ENCODE results near the gene IL2RA. TPM values are rescaled to one million over a fixed set of nuclear protein-coding genes. Genes with fewer than 3 reads are reported as not detected.
"Not testable (repeated sequence)": the region's sequence is repeated elsewhere in the genome, so short reads cannot be mapped to it uniquely, and the experiment has no call there.

Gene IL2RA
- total and polyA plus RNA-seq, 10 of the 15 experiments (the other 5 are each of a cell fraction or from before 2014, with no cell fraction given) = 2.2 to 6.0 (median 4.9) TPM

- intact Hi-C loops (cut with micrococcal nuclease; ENCODE audit: unreplicated experiment); H3K27me3 ChIP-seq (replicated peaks in 1 of 2; ENCODE audit: control insufficient read depth in 2 of 2, insufficient read depth in 2 of 2, low read length in 1 of 2); DNase-seq (ENCODE audit: low read depth, low spot score); POLR2A ChIA-PET; H3K4me2 ChIP-seq (ENCODE audit: control insufficient read depth, insufficient read depth); BruUV-seq (replicated peaks); H3K9me3 ChIP-seq (replicated peaks; ENCODE audit: control insufficient read depth, insufficient read depth, low read length); H3K9ac ChIP-seq (ENCODE audit: control insufficient read depth, insufficient read depth, low read length); FAIRE-seq; H3K27ac ChIP-seq (ENCODE audit: control insufficient read depth, insufficient read depth); H4K20me1 ChIP-seq (ENCODE audit: control insufficient read depth, insufficient read depth); H2AFZ ChIP-seq (ENCODE audit: control insufficient read depth, low read depth, low read length); H3K4me1 ChIP-seq (ENCODE audit: control insufficient read depth, insufficient read depth, low read length); ATAC-seq; H3K79me2 ChIP-seq (ENCODE audit: control insufficient read depth, insufficient read depth, low read length); H3K4me3 ChIP-seq: not testable (repeated sequence)
- peaks cover 12 to 54% of the 10 kb centered on the region in 2 experiments for H3K36me3 ChIP-seq (ENCODE audit: control insufficient read depth in 2 of 2, insufficient read depth in 2 of 2, low read length in 1 of 2)
- RAD21 ChIA-PET (ENCODE audit: unreplicated experiment) = interaction anchor here (1.5 to 5.0 kb wide), 3 partner anchors 11 to 294 kb away, joined by 3 to 27 read pairs (median 4); no protein-coding TSS in a partner anchor
- in situ Hi-C loops (cut with MboI) = loop anchor here (5.0 kb wide), 1 partner anchor 295 kb away; no protein-coding TSS in a partner anchor
- WGBS (ENCODE audit: insufficient coverage, insufficient replicate concordance, low lambda C conversion rate, missing lambda C conversion rate) = 100% methylated on average over 3 of the region's 3 CpGs
- SMC1A ChIA-PET (ENCODE audit: uncharacterized antibody, unreplicated experiment) = interaction anchor here (1.3 to 1.9 kb wide), 4 partner anchors 29 to 95 kb away, joined by 3 to 7 read pairs (median 4); partner anchors contain the start of gene PFKFB3
- CTCF ChIA-PET = interaction anchor here (0.6 to 8.0 kb wide), 8 partner anchors 16 to 299 kb away, joined by 5 to 120 read pairs (median 12); partner anchors contain the start of gene PFKFB3
Measured at GRCh38 chr10:6107616-6108015, 45.4 kb upstream of the IL2RA start.

- FAIRE-seq (peak; percentile 44), DNase-seq (ENCODE audit: low read depth, low spot score) (no peak), ATAC-seq (no peak)
- ChIA-PET SMC1A (ENCODE audit: uncharacterized antibody, unreplicated experiment) (no interaction called here), POLR2A (no interaction called here), CTCF (no interaction called here), RAD21 (ENCODE audit: unreplicated experiment) (no interaction called here)
- Histone ChIP-seq H2AFZ (ENCODE audit: control insufficient read depth, low read depth, low read length) (no peak overlapping the region), H3K4me3 (no peak overlapping the region), H3K9ac (ENCODE audit: control insufficient read depth, insufficient read depth, low read length) (no peak overlapping the region), H3K27me3 (replicated peaks in 1 of 2; ENCODE audit: control insufficient read depth in 2 of 2, insufficient read depth in 2 of 2, low read length in 1 of 2) (no peaks in the 10 kb centered on the region), H3K79me2 (ENCODE audit: control insufficient read depth, insufficient read depth, low read length) (peaks cover 4% of the 10 kb centered on the region), H3K4me2 (ENCODE audit: control insufficient read depth, insufficient read depth) (no peak overlapping the region), H4K20me1 (ENCODE audit: control insufficient read depth, insufficient read depth) (peaks cover 3% of the 10 kb centered on the region; the same call in 1 of the 2 replicates), H3K27ac (ENCODE audit: control insufficient read depth, insufficient read depth) (no peak overlapping the region), H3K9me3 (replicated peaks; ENCODE audit: control insufficient read depth, insufficient read depth, low read length) (no peaks in the 10 kb centered on the region), H3K36me3 (ENCODE audit: control insufficient read depth in 2 of 2, insufficient read depth in 2 of 2, low read length in 1 of 2) (peaks cover 7 to 30% of the 10 kb centered on the region in 2 experiments; a peak in 3 of 4 replicates), H3K4me1 (ENCODE audit: control insufficient read depth, insufficient read depth, low read length) (peaks cover 7% of the 10 kb centered on the region)
- TF ChIP-seq ZSCAN29 (IDR thresholded peaks at IDR 0.05) = no peak
- no peak for TF ChIP-seq MXI1 (IDR thresholded peaks at IDR 0.05; ENCODE audit: low read depth, low read length)
- TF ChIP-seq ETV6 (conservative IDR thresholded peaks at IDR 0.05 in 1 of 2, IDR thresholded peaks at IDR 0.05 in 1 of 2; ENCODE audit: borderline replicate concordance in 1 of 2, low read depth in 1 of 2) = no peak
- TF ChIP-seq, protein P1, sequence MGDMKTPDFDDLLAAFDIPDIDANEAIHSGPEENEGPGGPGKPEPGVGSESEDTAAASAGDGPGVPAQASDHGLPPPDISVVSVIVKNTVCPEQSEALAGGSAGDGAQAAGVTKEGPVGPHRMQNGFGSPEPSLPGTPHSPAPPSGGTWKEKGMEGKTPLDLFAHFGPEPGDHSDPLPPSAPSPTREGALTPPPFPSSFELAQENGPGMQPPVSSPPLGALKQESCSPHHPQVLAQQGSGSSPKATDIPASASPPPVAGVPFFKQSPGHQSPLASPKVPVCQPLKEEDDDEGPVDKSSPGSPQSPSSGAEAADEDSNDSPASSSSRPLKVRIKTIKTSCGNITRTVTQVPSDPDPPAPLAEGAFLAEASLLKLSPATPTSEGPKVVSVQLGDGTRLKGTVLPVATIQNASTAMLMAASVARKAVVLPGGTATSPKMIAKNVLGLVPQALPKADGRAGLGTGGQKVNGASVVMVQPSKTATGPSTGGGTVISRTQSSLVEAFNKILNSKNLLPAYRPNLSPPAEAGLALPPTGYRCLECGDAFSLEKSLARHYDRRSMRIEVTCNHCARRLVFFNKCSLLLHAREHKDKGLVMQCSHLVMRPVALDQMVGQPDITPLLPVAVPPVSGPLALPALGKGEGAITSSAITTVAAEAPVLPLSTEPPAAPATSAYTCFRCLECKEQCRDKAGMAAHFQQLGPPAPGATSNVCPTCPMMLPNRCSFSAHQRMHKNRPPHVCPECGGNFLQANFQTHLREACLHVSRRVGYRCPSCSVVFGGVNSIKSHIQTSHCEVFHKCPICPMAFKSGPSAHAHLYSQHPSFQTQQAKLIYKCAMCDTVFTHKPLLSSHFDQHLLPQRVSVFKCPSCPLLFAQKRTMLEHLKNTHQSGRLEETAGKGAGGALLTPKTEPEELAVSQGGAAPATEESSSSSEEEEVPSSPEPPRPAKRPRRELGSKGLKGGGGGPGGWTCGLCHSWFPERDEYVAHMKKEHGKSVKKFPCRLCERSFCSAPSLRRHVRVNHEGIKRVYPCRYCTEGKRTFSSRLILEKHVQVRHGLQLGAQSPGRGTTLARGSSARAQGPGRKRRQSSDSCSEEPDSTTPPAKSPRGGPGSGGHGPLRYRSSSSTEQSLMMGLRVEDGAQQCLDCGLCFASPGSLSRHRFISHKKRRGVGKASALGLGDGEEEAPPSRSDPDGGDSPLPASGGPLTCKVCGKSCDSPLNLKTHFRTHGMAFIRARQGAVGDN (IDR thresholded peaks at IDR 0.05) = no peak
- TF ChIP-seq CREM (IDR thresholded peaks at IDR 0.05; ENCODE audit: low read depth) = no peak
- TF ChIP-seq ASH2L (IDR thresholded peaks at IDR 0.05; ENCODE audit: borderline replicate concordance, low read depth) = no peak
- no peak for TF ChIP-seq SUZ12 (IDR thresholded peaks at IDR 0.05; ENCODE audit: unreplicated experiment)
- no TSS peak for BruUV-seq (replicated peaks)
- 77% methylated on average over 8 of the region's 8 CpGs for WGBS (ENCODE audit: insufficient coverage, insufficient replicate concordance, low lambda C conversion rate, missing lambda C conversion rate)
- in situ Hi-C loops (cut with MboI) (no loop called here), intact Hi-C loops (cut with micrococcal nuclease; ENCODE audit: unreplicated experiment) (no loop called here)
Measured at GRCh38 chr10:6103591-6103990, 41.4 kb upstream of the IL2RA start.
